ENCODE data around the gene MSRB1.

MSRB1 gene

DNA sequence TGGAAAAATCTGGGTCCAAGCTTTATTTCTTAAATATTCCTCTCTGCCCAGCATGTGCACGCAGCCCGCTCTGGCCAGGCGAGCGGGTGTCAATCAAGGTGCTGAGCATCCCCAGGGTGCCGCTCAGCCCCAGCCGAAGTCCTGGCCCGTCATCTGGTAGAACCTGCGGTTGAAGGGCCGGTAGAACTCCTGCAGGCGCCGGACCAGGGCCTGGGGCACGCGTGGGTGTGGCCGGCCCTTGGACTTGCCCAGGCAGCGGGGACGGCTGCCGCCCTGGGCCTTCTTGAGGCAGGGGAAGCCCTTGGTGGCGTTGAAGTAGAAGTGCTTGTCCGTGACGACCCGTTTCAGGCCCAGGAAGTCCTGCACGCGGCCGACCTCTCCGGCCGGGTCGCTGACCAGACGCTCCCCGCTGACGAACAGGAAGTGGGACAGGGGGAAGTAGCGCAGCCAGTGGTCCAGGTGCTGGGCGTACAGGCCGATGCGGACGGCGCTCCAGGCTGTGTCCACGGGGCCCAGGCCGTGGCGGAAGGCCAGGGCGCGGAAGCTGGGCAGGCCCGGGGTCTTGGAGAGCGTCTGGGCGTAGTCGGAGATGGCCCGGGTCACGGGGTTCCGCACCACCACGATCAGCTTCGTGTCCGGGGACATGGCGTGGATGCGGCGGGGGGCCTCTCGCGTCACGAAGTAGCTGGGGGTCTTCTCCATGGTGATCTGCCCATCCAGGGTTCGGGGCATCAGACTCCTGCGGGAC lies 31.4 kb downstream of the MSRB1 start:
- in situ Hi-C loops (cut with HindIII; ENCODE audit: low pct_unique_long_range_greater_than_20kb, low sequenced_read_pairs), result no loop called here
- DNase-seq (ENCODE audit: low read depth in 1 of 2, low spot score in 1 of 2), result no peak
- no peak for TF ChIP-seq JUND (IDR thresholded peaks at IDR 0.05; ENCODE audit: low read depth)

DNA sequence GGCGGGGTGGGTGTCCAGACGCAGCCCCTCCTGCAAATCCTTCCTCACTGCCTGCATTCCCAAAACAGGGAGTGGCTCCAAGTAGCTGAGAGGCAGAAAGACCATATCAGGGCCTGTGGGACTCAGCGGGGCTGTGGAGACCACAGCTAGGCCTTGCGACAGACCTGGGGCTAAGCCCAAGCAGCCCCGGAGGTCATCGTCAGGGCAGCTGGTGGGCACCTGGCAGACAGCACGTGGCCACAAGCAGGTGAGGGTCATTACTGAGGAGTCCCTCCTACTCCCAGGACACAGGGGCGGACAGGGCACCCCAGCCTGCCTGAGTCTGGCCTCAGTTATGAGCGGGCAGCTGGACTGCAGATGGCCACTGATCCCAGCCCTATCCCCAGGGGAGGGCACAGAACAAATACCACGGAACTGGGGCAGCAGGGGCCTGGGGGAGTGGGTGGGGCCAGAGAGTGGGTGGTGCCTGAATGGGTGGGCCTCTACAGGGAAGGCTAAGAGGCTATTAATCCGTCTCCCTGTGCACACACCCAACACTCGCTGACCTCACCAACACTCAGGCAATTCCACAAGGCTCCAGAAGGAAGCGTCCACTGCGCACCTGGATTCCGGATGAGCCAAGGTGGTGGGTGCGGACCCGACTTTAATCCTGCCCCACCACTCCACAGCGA lies 33.3 kb downstream of the MSRB1 start:
- in situ Hi-C loops (cut with HindIII; ENCODE audit: low pct_unique_long_range_greater_than_20kb, low sequenced_read_pairs), result no loop called here
- DNase-seq (ENCODE audit: low read depth in 1 of 2, low spot score in 1 of 2), result peak in 1 of 2 experiments; percentile 55
- no peak for TF ChIP-seq JUND (IDR thresholded peaks at IDR 0.05; ENCODE audit: low read depth)

DNA sequence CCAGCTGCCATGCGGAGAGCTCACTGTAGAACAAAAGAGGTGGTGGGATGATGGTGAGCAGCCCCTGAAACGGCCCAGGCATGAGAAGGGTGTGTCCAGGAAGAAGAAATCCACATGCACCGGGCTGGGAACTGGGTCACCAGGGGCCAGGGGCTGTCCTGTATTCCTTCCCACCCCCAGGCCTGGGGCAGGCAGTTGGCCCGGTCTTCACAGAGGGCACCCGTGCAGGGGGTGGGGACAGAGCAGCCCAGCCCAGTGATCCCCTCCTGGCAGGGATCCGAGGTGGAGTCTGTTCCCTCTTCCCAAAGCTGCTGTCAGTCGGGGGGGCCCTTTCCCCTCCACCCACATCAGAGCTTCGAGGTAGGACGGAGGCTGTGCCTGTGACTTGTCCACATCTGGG lies 34.0 kb downstream of the MSRB1 start:
- DNase-seq (ENCODE audit: low read depth in 1 of 2, low spot score in 1 of 2), result no peak
- in situ Hi-C loops (cut with HindIII; ENCODE audit: low pct_unique_long_range_greater_than_20kb, low sequenced_read_pairs), result no loop called here
- TF ChIP-seq JUND (IDR thresholded peaks at IDR 0.05; ENCODE audit: low read depth), result no peak

DNA sequence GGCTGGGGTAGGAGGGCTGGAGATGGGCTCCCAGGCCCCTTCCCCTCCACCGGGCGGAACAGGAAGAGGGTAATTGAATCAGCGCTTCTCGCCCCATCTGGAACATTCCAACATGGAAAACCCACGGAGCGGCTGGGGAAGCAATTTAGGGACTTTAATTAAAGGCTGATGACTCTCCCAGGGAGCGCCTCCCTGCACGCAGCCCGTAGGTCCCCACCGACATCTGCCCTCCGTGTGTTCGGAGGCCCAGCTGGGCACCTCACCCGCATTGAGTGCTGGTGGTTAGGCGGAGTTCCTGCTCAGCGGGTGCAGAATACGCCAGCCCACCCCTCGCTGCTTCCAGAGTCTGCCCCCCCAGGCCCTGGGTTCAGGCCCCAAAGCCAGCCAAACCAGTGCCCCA lies 34.8 kb downstream of the MSRB1 start:
- no peak for TF ChIP-seq JUND (IDR thresholded peaks at IDR 0.05; ENCODE audit: low read depth)
- DNase-seq (ENCODE audit: low read depth in 1 of 2, low spot score in 1 of 2), result no peak
- in situ Hi-C loops (cut with HindIII; ENCODE audit: low pct_unique_long_range_greater_than_20kb, low sequenced_read_pairs), result no loop called here

DNA sequence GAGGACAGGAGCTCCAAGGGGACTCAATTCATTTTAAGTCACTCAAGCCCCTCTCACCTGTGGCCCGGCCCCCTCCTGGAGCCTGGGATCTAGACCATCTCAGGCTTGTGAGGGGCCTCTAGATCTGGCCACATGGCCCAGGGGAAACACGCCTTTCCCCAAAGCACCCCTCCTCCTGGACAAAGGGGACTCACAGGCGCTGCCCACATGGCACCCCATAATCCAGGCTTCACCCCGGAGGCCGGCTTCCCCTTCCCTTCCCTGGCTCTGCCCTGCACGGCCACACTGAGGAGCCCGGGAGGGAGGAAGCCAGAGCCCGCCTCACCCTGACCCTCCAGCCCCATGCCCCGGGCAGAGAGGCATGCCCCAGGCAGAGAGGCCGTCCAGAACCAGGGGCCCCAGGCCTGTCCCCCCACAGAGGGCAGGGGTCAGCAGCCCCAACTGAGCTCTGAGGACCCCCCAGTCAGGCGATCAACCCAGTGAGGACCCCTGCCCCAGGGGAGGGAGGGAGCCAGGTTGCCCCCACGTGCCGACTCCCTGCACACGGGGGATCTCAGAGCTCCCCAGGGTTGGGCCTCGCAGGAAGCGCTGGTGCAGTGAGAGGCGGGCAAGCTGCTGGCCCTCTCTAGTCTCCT lies 35.7 kb downstream of the MSRB1 start:
- in situ Hi-C loops (cut with HindIII; ENCODE audit: low pct_unique_long_range_greater_than_20kb, low sequenced_read_pairs), result no loop called here
- no peak for DNase-seq (ENCODE audit: low read depth in 1 of 2, low spot score in 1 of 2)
- no peak for TF ChIP-seq JUND (IDR thresholded peaks at IDR 0.05; ENCODE audit: low read depth)

DNA sequence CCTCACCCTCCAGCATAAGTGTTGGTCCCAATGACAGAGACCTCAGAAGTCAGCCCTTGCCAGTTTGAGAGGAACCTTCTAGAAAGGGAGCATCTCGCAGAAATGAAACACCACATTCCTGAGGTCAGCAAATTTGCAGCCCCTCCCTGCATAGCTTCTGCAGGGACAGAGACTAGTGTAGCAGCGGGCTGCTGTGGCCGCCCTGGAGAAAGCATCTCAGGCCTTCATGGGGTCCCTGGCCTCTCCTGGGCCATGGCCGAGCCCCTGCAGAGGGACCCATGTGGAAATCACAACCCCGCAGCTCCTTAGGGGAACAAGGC lies 36.2 kb downstream of the MSRB1 start:
- in situ Hi-C loops (cut with HindIII; ENCODE audit: low pct_unique_long_range_greater_than_20kb, low sequenced_read_pairs), result no loop called here
- no peak for TF ChIP-seq JUND (IDR thresholded peaks at IDR 0.05; ENCODE audit: low read depth)
- DNase-seq (ENCODE audit: low read depth in 1 of 2, low spot score in 1 of 2), result no peak

DNA sequence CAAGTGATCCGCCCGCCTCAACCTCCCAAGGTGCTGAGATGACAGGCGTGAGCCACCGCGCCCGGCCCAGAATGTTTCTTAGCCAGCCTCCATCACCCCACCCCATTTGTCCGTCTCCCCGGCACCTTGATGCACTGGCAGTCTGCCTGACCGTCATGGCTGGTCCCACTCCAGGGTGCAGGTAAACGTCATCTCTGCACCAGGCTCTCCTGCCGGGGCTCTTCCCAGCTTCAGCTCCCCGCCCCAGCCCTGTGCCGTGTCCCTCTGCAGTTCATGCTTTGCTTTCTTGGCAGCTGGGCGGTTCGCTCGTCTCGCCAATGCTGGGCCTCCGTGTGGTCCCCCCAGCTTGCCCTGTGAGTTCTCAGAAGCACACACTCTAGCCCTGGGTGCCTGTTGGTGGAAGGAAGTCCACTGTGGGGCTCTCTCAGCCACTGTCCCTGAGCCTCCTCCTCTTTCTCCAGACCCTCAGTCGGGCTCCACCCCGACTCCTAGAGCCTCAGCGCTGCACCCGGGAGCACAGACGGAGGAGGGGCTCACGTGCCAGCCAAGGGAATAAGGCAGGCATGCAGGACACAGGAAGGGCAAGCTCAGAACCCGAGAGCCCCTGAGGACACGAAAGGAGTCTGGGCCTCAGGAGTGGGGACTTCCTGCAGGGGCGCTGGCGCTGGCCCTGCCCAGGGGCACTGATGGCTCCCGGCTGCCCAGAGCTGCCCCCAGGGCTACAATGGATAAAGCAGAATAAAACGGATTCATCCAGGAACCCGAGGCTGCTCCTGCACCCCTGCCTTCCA lies 36.7 kb downstream of the MSRB1 start:
- TF ChIP-seq JUND (IDR thresholded peaks at IDR 0.05; ENCODE audit: low read depth), result no peak
- DNase-seq (ENCODE audit: low read depth in 1 of 2, low spot score in 1 of 2), result no peak
- in situ Hi-C loops (cut with HindIII; ENCODE audit: low pct_unique_long_range_greater_than_20kb, low sequenced_read_pairs), result no loop called here

DNA sequence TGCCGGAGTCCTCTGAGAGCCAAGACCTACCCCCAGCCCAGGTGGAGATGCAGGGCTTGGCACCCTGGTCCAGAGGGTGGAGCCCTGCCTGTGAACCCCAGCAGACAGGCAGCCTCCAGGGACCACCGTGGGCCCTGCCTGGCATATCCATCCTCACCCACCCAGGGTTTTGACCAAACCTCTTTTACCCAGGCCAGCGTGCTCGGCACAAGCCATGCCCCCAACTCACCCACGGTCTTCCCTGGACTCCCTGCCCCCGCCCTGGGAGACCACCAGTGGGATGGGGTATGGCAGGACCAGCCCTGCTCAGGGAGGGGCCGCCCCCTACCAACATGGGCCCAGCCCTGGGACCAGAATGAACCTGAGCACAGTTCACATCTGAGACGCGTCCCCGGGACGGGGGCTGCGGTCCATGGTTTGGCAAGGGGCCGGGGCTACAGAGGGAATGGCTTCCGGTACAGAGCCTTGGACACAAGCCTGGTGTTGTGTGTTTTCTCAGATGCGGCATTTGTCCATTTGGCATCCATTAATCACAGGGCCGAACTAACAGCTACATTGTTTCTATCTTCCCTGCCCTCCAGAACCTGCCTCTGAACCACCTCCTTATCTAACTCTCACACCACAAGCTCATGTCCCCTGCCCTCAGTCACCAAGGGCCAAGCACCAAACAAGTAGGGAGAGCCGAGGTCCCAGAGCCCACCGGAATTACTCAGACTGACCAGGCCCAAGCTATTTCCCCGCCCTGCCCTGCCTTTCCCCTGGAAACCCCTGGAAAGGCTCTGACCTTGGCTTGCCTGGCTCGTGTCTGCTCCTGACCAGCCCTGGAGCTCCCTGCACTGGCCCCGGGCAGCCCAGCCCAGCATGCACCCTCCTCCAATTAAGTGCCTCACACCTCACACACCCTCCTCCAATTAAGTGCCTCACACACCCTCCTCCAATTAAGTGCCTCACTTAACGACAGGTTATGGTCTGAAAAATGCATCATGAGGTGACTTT lies 38.9 kb downstream of the MSRB1 start:
- in situ Hi-C loops (cut with HindIII; ENCODE audit: low pct_unique_long_range_greater_than_20kb, low sequenced_read_pairs), result no loop called here
- no peak for DNase-seq (ENCODE audit: low read depth in 1 of 2, low spot score in 1 of 2)
- no peak for TF ChIP-seq JUND (IDR thresholded peaks at IDR 0.05; ENCODE audit: low read depth)

DNA sequence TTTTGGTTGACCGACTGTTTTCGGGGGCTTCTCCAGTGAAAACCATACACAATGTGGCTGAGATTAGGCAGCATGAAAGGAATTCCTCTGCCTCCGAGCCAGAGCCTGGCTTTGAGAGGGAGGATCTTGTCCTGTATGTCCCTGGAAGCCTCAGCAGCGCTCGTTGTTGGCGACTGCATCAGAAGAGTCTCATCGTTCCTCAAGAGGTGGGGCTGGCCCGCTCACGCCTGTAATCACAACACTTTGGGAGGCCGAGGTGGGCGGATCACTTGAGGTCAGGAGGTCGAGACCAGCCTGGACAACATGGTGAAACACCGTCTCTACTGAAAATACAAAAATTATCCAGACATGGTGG lies 39.8 kb downstream of the MSRB1 start:
- DNase-seq (ENCODE audit: low read depth in 1 of 2, low spot score in 1 of 2), result no peak
- in situ Hi-C loops (cut with HindIII; ENCODE audit: low pct_unique_long_range_greater_than_20kb, low sequenced_read_pairs), result no loop called here
- no peak for TF ChIP-seq JUND (IDR thresholded peaks at IDR 0.05; ENCODE audit: low read depth)

DNA sequence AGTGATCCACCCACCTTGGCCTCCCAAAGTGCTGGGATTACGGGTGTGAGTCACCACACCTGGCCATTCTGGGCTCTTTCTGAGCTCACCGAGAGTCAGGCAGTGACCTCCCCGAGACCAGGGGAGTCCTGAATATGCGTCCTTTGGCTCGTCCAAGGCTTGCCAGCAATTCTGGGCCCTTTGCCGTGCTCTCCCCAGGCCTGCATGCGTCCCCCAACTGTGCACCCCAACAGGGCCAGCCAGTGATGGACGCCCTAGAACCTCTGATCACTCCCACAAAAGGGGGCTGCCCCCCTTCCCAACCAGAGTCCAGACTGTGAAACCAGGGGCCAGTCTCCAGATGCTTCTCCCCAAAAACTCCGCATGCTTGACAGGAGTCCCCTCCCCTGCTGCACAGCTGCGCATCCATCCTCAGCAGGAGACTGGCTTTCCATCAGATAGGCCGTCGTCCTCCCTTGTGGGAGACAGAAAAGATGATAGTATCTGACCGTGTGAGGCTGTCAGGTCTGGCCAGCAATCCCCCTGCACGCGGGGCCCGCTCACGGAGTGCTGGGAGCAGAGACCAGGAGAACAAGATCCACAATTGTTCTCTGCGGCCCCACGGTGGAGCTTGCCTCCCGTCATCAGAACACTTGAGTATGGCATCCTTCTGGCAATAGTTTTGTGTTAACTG lies 40.3 kb downstream of the MSRB1 start:
- in situ Hi-C loops (cut with HindIII; ENCODE audit: low pct_unique_long_range_greater_than_20kb, low sequenced_read_pairs), result no loop called here
- no peak for DNase-seq (ENCODE audit: low read depth in 1 of 2, low spot score in 1 of 2)
- TF ChIP-seq JUND (IDR thresholded peaks at IDR 0.05; ENCODE audit: low read depth), result no peak

DNA sequence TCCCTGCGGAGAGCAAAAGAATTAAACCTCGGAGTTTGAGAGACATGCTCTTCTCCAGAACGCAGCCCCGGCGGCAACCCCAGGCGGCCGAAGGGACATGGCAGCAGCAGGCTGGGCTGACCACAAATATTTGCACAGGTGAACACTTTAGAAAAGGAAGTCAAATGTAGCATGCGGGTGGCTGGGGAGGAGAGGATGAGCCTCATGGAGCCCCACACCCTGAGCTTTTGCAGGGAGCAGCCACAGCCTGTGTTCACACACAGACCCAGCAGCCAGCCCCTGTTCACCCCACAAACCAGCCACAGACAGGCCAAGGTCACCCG lies 42.6 kb downstream of the MSRB1 start:
- TF ChIP-seq JUND (IDR thresholded peaks at IDR 0.05; ENCODE audit: low read depth), result no peak

More for the DNA sequence above, 42.6 kb downstream of the MSRB1 start:
- no peak for DNase-seq (ENCODE audit: low read depth in 1 of 2, low spot score in 1 of 2)
- in situ Hi-C loops (cut with HindIII; ENCODE audit: low pct_unique_long_range_greater_than_20kb, low sequenced_read_pairs), result no loop called here

All from T47D (cell line).